Dedifferentiated amniotic fluid mesenchymal stem cell (primary cell): Measurements from ENCODE around the gene MAN2C1.
"Not testable (repeated sequence)": the region's sequence is repeated elsewhere in the genome, so short reads cannot be mapped to it uniquely, and the experiment has no call there.

Experiments used
- DNase-seq: peaks from one replicate; pipeline ENCODE4 v3.0.0-alpha.2; 2016; ENCODE audit errors: extremely low spot score

MAN2C1 gene

GRCh38 chr15:75361361-75361988, 6.9 kb downstream of the MAN2C1 start:
- no peak for DNase-seq

GRCh38 chr15:75360856-75361255, 7.6 kb downstream of the MAN2C1 start:
- DNase-seq: no peak

- DNase-seq: no peak
Measured at GRCh38 chr15:75360391-75360790, 8.0 kb downstream of the MAN2C1 start.

- no peak for DNase-seq
Measured at GRCh38 chr15:75359537-75360250, 8.7 kb downstream of the MAN2C1 start.

- DNase-seq: no peak
Measured at GRCh38 chr15:75358771-75359536, 9.5 kb downstream of the MAN2C1 start.

GRCh38 chr15:75357976-75358673, 10.3 kb downstream of the MAN2C1 start:
- no peak for DNase-seq

GRCh38 chr15:75356517-75356916, 11.9 kb downstream of the MAN2C1 start:
- no peak for DNase-seq

GRCh38 chr15:75356006-75356405, 12.4 kb downstream of the MAN2C1 start:
- DNase-seq: no peak

- DNase-seq: no peak
Measured at GRCh38 chr15:75355369-75355768, 13.0 kb downstream of the MAN2C1 start.

GRCh38 chr15:75354454-75354853, 14.0 kb downstream of the MAN2C1 start:
- no peak for DNase-seq

GRCh38 chr15:75353604-75354003, 14.8 kb downstream of the MAN2C1 start:
- no peak for DNase-seq

- DNase-seq: no peak
Measured at GRCh38 chr15:75352186-75353080, 16.0 kb downstream of the MAN2C1 start.

GRCh38 chr15:75350601-75351361, 17.6 kb downstream of the MAN2C1 start:
- DNase-seq: no peak

- DNase-seq: no peak
Measured at GRCh38 chr15:75349851-75350588, 18.4 kb downstream of the MAN2C1 start.

- not testable (repeated sequence) for DNase-seq
Measured at GRCh38 chr15:75349351-75349669, 19.1 kb downstream of the MAN2C1 start.

GRCh38 chr15:75348562-75349350, 19.7 kb downstream of the MAN2C1 start:
- no peak for DNase-seq

GRCh38 chr15:75348034-75348561, 20.3 kb downstream of the MAN2C1 start:
- DNase-seq: no peak

- DNase-seq: no peak
Measured at GRCh38 chr15:75347222-75348033, 21.0 kb downstream of the MAN2C1 start.
